ENCODE results near the gene OR7D2.

- TF ChIP-seq ESRRA (CRISPR knock-in tag; IDR thresholded peaks at IDR 0.05; ENCODE audit: borderline replicate concordance) (no peak), CTCF (IDR thresholded peaks at IDR 0.05) (no peak)
Observed at GRCh38 chr19:9146882-9147281, 31.9 kb upstream of the OR7D2 start.

All from WTC11 (cell line).